Bronchial epithelial cell (primary cell): ENCODE data around the gene ARHGAP8. TPM values are rescaled to one million over a fixed set of nuclear protein-coding genes. Genes with fewer than 3 reads are reported as not detected.

ENCODE experiments used
- DNase-seq: peaks from one replicate; pipeline ENCODE4 v3.0.0-alpha.2; 2010; ENCODE audit warnings: low read depth
- FAIRE-seq: peaks from 2 replicates; lab custom pipeline; 2011; peaks lifted over from hg19 to GRCh38; lab: Jason Lieb, UNC
- H3K27me3 ChIP-seq: 2 replicates; pipeline ENCODE4 v1.5.1; 2011; ENCODE audit warnings: low read length; ENCODE audit not compliant: control insufficient read depth, insufficient read depth
- H3K36me3 ChIP-seq: 2 replicates; pipeline ENCODE4 v1.5.1; 2011; ENCODE audit warnings: low read length; ENCODE audit not compliant: control insufficient read depth, insufficient read depth
- H3K4me3 ChIP-seq: 2 replicates; pipeline ENCODE4 v1.5.1; 2011; ENCODE audit warnings: mild to moderate bottlenecking, low read depth, low read length, control low read depth
- CTCF ChIP-seq: IDR thresholded peaks from 2 replicates; pipeline ENCODE4 v1.5.1; 2011; ENCODE audit warnings: mild to moderate bottlenecking, moderate library complexity, low read length, control low read depth, inconsistent platforms; ENCODE audit not compliant: insufficient read depth, severe bottlenecking
- total RNA-seq: library from RNA; depleted of rRNA; stranded (reverse); fragments of >200 nt; gene quantifications from 2 replicates; pipeline ENCODE4 v1.2.1, GENCODE V29; 2014

The ARHGAP8 gene
- 15.0 and 18.2 TPM in 2 replicates for total RNA-seq

GRCh38 chr22:44752285-44753188, at the start of gene ARHGAP8:
TSS of gene ARHGAP8 (plus strand) at chr22:44752575. CDS start at chr22:44786528, 33,953 bp downstream.
- Histone ChIP-seq H3K36me3 (no peaks in the 10 kb centered on the region), H3K27me3 (no peaks in the 10 kb centered on the region), H3K4me3 (peak within 1 kb of the TSS; percentile 71)
- no peak for DNase-seq
- no peak for TF ChIP-seq CTCF
- FAIRE-seq: no peak

- peaks cover 1% of the 10 kb centered on the region for H3K36me3 ChIP-seq
- H3K4me3 ChIP-seq: peak overlapping the region; percentile 62
- FAIRE-seq: no peak
- DNase-seq: no peak
- peaks cover 2% of the 10 kb centered on the region for H3K27me3 ChIP-seq
- TF ChIP-seq CTCF: no peak
These were observed 49.0 kb upstream of the ARHGAP8 start for GRCh38 chr22:44703255-44703870.

GRCh38 chr22:44704159-44705021, 48.0 kb upstream of the ARHGAP8 start:
- Histone ChIP-seq H3K4me3 (no peak overlapping the region), H3K27me3 (peaks cover 2% of the 10 kb centered on the region), H3K36me3 (peaks cover 1% of the 10 kb centered on the region)
- no peak for FAIRE-seq
- no peak for TF ChIP-seq CTCF
- no peak for DNase-seq

GRCh38 chr22:44705022-44705297, 47.4 kb upstream of the ARHGAP8 start:
- Histone ChIP-seq H3K27me3 (peaks cover 2% of the 10 kb centered on the region), H3K36me3 (peaks cover 1% of the 10 kb centered on the region), H3K4me3 (no peak overlapping the region)
- FAIRE-seq (no peak), DNase-seq (no peak)
- TF ChIP-seq CTCF: no peak

GRCh38 chr22:44706488-44706887, 45.9 kb upstream of the ARHGAP8 start:
- H3K36me3 ChIP-seq: peaks cover 1% of the 10 kb centered on the region
- TF ChIP-seq CTCF: no peak
- no peak overlapping the region for H3K4me3 ChIP-seq
- no peak for FAIRE-seq
- DNase-seq: no peak
- H3K27me3 ChIP-seq: no peaks in the 10 kb centered on the region
